ENCODE data around the gene ZNF580. TPM values are rescaled to one million over a fixed set of nuclear protein-coding genes. Genes with fewer than 3 reads are reported as not detected.

The ZNF580 gene
- polyA plus RNA-seq, 1 donor (not counting 4 experiments of a cell fraction or from before 2014, with no cell fraction given): 3.0 TPM

DNA sequence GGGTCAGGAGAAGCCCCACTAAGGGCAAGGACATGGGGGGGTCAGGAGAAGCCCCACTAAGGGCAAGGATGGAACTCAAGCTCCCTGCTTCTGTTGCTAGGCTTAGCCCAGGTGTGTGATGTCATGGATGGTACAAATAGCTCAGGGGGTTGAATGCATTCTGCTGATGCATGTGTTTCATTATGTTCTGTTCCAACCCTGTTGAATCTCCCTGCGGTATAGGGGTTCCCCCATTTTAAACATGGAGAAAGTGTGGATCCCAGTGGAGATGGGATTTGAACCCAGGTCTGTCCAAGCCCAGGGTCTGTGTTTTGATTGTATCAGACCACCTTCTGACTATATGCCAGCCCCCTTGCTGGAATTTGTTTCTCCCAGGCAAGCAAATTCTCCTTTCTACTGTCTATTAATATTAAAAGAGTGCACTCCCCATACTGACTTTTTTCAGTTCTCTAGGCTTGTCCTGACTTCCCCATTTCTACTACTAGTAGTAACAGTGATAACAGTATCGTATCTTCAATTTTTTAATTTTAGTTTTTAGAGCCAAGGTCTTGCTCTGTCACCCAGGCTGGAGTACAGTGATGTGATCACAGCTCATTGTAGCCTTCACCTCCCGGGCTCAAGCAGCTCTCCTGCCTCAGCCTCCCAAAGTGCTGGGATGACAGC is 28.7 kb upstream of the ZNF580 start:
- H3K4me1 ChIP-seq (ENCODE audit: control insufficient read depth, extremely low read depth, insufficient read depth, low read length): no peaks in the 10 kb centered on the region
- FAIRE-seq (no peak), DNase-seq (ENCODE audit: low read depth, low spot score) (no peak)
- no peak overlapping the region for H3K4me3 ChIP-seq (ENCODE audit: control insufficient read depth in 2 of 3, extremely low read depth in 1 of 3, insufficient read depth in 2 of 3, low read depth in 1 of 3, low read length in 3 of 3)
- no peaks in the 10 kb centered on the region for H3K27me3 ChIP-seq (ENCODE audit: control insufficient read depth, extremely low read depth, insufficient read depth, low read length)
- H2AFZ ChIP-seq (ENCODE audit: control insufficient read depth, low read length): no peak overlapping the region
- dilution Hi-C loops (cut with MboI; ENCODE audit: extremely low pct_ligation_motif_present, low sequenced_read_pairs): no loop called here
- no peak overlapping the region for H3K4me2 ChIP-seq (ENCODE audit: control insufficient read depth, extremely low read depth, insufficient read depth, low read depth, low read length)
- H4K20me1 ChIP-seq (ENCODE audit: control insufficient read depth, extremely low read depth, insufficient read depth, low read length): no peaks in the 10 kb centered on the region
- peaks cover 47% of the 10 kb centered on the region for H3K79me2 ChIP-seq (ENCODE audit: control insufficient read depth, insufficient read depth, low read length)
- H3K27ac ChIP-seq (ENCODE audit: control insufficient read depth, insufficient read depth, low read length): no peak overlapping the region
- no peak overlapping the region for H3K9ac ChIP-seq (ENCODE audit: control insufficient read depth, extremely low read depth, insufficient read depth, low read length)
- TF ChIP-seq, protein P1, sequence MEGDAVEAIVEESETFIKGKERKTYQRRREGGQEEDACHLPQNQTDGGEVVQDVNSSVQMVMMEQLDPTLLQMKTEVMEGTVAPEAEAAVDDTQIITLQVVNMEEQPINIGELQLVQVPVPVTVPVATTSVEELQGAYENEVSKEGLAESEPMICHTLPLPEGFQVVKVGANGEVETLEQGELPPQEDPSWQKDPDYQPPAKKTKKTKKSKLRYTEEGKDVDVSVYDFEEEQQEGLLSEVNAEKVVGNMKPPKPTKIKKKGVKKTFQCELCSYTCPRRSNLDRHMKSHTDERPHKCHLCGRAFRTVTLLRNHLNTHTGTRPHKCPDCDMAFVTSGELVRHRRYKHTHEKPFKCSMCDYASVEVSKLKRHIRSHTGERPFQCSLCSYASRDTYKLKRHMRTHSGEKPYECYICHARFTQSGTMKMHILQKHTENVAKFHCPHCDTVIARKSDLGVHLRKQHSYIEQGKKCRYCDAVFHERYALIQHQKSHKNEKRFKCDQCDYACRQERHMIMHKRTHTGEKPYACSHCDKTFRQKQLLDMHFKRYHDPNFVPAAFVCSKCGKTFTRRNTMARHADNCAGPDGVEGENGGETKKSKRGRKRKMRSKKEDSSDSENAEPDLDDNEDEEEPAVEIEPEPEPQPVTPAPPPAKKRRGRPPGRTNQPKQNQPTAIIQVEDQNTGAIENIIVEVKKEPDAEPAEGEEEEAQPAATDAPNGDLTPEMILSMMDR (optimal IDR thresholded peaks at IDR 0.05 in 1 of 3, IDR thresholded peaks at IDR 0.05 in 1 of 3, conservative IDR thresholded peaks at IDR 0.05 in 1 of 3; ENCODE audit: extremely low read depth in 1 of 3, insufficient read depth in 2 of 3, low read length in 3 of 3): no peak
- no peak for TF ChIP-seq EZH2 (IDR thresholded peaks at IDR 0.05; ENCODE audit: low read length)
- no peaks in the 10 kb centered on the region for H3K9me1 ChIP-seq (ENCODE audit: control insufficient read depth, extremely low read depth, insufficient read depth, low read length)
- peaks cover 5 to 16% of the 10 kb centered on the region in 2 experiments for H3K36me3 ChIP-seq (ENCODE audit: control insufficient read depth in 2 of 2, extremely low read depth in 1 of 2, insufficient read depth in 2 of 2, low read length in 2 of 2)
- H3K9me3 ChIP-seq (ENCODE audit: control insufficient read depth, low read depth, low read length): no peaks in the 10 kb centered on the region

DNA sequence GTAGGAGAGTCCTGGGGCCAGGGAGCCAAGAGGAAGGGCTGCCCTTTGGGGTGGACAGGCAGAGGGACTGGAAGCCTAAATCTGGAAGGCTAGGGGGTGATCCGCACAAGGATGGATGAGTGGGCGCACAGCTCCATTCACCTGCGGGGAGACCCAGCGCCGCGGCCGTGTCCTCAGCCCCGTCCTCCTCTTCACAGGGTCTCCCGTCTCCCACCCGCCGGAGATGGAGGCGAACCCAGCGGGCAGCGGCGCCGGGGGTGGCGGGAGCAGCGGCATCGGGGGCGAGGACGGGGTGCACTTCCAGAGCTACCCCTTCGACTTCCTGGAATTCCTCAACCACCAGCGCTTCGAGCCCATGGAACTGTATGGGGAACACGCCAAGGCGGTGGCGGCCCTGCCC is 27.4 kb upstream of the ZNF580 start:
- Histone ChIP-seq H4K20me1 (ENCODE audit: control insufficient read depth, extremely low read depth, insufficient read depth, low read length) (no peaks in the 10 kb centered on the region), H3K36me3 (ENCODE audit: control insufficient read depth in 2 of 2, extremely low read depth in 1 of 2, insufficient read depth in 2 of 2, low read length in 2 of 2) (peaks cover 9 to 15% of the 10 kb centered on the region in 2 experiments), H3K9me3 (ENCODE audit: control insufficient read depth, low read depth, low read length) (no peaks in the 10 kb centered on the region), H3K4me3 (ENCODE audit: control insufficient read depth in 2 of 3, extremely low read depth in 1 of 3, insufficient read depth in 2 of 3, low read depth in 1 of 3, low read length in 3 of 3) (no peak overlapping the region), H2AFZ (ENCODE audit: control insufficient read depth, low read length) (no peak overlapping the region), H3K9me1 (ENCODE audit: control insufficient read depth, extremely low read depth, insufficient read depth, low read length) (no peaks in the 10 kb centered on the region), H3K79me2 (ENCODE audit: control insufficient read depth, insufficient read depth, low read length) (peaks cover 37% of the 10 kb centered on the region), H3K9ac (ENCODE audit: control insufficient read depth, extremely low read depth, insufficient read depth, low read length) (no peak overlapping the region), H3K4me1 (ENCODE audit: control insufficient read depth, extremely low read depth, insufficient read depth, low read length) (no peaks in the 10 kb centered on the region), H3K27me3 (ENCODE audit: control insufficient read depth, extremely low read depth, insufficient read depth, low read length) (no peaks in the 10 kb centered on the region), H3K4me2 (ENCODE audit: control insufficient read depth, extremely low read depth, insufficient read depth, low read depth, low read length) (no peak overlapping the region), H3K27ac (ENCODE audit: control insufficient read depth, insufficient read depth, low read length) (no peak overlapping the region)
- FAIRE-seq (no peak), DNase-seq (ENCODE audit: low read depth, low spot score) (no peak)
- dilution Hi-C loops (cut with MboI; ENCODE audit: extremely low pct_ligation_motif_present, low sequenced_read_pairs): no loop called here
- TF ChIP-seq, protein P1 (optimal IDR thresholded peaks at IDR 0.05 in 1 of 3, IDR thresholded peaks at IDR 0.05 in 1 of 3, conservative IDR thresholded peaks at IDR 0.05 in 1 of 3; ENCODE audit: extremely low read depth in 1 of 3, insufficient read depth in 2 of 3, low read length in 3 of 3): no peak
- TF ChIP-seq EZH2 (IDR thresholded peaks at IDR 0.05; ENCODE audit: low read length): no peak
